Spleen (tissue), 7 donors: ENCODE data around the gene UNC13A.

ENCODE experiments used
- POLR2A ChIP-seq, 3 donors: fragments of 450-650 bp; IDR thresholded peaks; one replicate each; pipeline ENCODE4 v1.5.1; 2017; ENCODE audit warnings: antibody characterized with exemption in 3 of 3, mild to moderate bottlenecking in 1 of 3
- TF ChIP-seq, protein P1 (sequence below), 11 experiments: fragments of 200-600 bp in 7 of 11; fragments of 450-650 bp in 4 of 11; sonication (generic) in 4 of 11; IDR thresholded peaks in 8 of 11; conservative IDR thresholded peaks in 3 of 11; 1 replicate in 7 of 11; 2 replicates in 4 of 11; pipeline versions ENCODE4 v1.4.0 to v1.8.0; 2016 to 2021; ENCODE audit warnings: antibody characterized with exemption in 11 of 11, inconsistent platforms in 4 of 11, mild to moderate bottlenecking in 1 of 11
- donor health status: DM: no; HTN: no; CAD: no; lungs with moderate emphysema.
- donor health status: DM: no; HTN: no; CAD: no.
- donor health status: DM: no; HTN: no; CAD: no.

DNA sequence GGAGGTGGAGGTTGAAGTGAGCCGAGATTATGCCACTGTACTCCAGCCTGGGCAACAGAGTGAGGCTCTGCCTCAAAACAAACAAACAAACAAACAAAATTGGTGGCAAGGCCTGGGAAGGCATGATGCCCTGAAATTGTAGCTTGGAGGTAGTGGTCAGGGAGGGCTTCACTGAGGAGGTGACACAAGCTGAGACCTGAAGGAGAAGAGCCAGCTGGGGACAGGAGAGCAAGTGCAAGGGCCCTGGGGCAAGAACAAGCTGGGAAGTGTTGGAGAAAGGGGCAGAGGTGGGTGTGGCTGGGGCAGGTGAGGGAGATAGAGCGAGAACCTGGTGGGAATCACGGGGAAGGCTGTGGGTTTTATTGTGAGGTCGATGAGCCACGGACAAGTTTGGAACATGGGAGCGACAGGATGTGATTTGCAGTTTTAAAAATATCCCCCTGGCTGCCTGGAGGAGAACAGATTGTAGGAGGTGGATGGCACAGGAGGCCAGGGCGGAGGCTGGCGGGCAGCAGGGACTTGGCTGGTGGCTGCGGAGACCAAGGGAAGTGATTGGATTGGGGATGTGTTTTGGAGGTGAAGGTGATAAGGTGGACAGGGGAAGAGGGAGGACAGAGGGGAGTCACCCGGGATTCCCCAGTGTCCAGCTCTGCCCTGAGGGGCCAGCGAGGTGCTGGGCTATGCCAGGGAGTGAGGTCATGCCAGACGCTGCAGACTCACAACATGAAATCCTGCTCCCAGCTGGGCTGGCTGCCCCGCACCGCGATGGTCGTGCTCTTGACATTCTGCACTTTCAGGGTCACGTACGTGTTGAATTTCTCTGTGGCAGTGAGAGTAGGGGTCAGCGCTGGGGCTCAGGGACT, 14.0 kb downstream of the UNC13A start:
- TF ChIP-seq, protein P1, sequence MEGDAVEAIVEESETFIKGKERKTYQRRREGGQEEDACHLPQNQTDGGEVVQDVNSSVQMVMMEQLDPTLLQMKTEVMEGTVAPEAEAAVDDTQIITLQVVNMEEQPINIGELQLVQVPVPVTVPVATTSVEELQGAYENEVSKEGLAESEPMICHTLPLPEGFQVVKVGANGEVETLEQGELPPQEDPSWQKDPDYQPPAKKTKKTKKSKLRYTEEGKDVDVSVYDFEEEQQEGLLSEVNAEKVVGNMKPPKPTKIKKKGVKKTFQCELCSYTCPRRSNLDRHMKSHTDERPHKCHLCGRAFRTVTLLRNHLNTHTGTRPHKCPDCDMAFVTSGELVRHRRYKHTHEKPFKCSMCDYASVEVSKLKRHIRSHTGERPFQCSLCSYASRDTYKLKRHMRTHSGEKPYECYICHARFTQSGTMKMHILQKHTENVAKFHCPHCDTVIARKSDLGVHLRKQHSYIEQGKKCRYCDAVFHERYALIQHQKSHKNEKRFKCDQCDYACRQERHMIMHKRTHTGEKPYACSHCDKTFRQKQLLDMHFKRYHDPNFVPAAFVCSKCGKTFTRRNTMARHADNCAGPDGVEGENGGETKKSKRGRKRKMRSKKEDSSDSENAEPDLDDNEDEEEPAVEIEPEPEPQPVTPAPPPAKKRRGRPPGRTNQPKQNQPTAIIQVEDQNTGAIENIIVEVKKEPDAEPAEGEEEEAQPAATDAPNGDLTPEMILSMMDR (IDR thresholded peaks at IDR 0.05 in 8 of 11, conservative IDR thresholded peaks at IDR 0.05 in 3 of 11) = no peak
- no peak for TF ChIP-seq POLR2A (IDR thresholded peaks at IDR 0.05)
